ENCODE data around the gene SLC30A9.

GRCh38 chr4:41943506-41943905, 46.8 kb upstream of the SLC30A9 start:
- TF ChIP-seq CTCF (IDR thresholded peaks at IDR 0.05) (no peak), JUND (IDR thresholded peaks at IDR 0.05) (no peak), RCOR1 (IDR thresholded peaks at IDR 0.05; ENCODE audit: low read length) (no peak), RAD21 (IDR thresholded peaks at IDR 0.05; ENCODE audit: low read length) (no peak), EZH2phosphoT487 (IDR thresholded peaks at IDR 0.05; ENCODE audit: borderline replicate concordance, low read depth) (no peak), RFX5 (IDR thresholded peaks at IDR 0.05; ENCODE audit: low read length) (no peak), CHD2 (IDR thresholded peaks at IDR 0.05; ENCODE audit: low read length, partially characterized antibody) (no peak), GABPA (IDR thresholded peaks at IDR 0.05; ENCODE audit: low read depth) (no peak), RXRA (IDR thresholded peaks at IDR 0.05; ENCODE audit: borderline replicate concordance, low read depth) (no peak), SIN3A (IDR thresholded peaks at IDR 0.05; ENCODE audit: borderline replicate concordance, low read depth, low read length) (no peak), REST (IDR thresholded peaks at IDR 0.05; ENCODE audit: low read depth, low read length) (no peak), TEAD4 (IDR thresholded peaks at IDR 0.05; ENCODE audit: borderline replicate concordance, insufficient read depth) (no peak), ELF1 (IDR thresholded peaks at IDR 0.05) (no peak), TAF1 (IDR thresholded peaks at IDR 0.05; ENCODE audit: borderline replicate concordance, low read depth, low read length) (no peak)

Data from SK-N-SH (cell line).